Measurements from ENCODE around the gene SV2B.

The SV2B gene

GRCh38 chr15:91282486-91282885, 182.4 kb downstream of the SV2B start:
- no peak for DNase-seq

DNA sequence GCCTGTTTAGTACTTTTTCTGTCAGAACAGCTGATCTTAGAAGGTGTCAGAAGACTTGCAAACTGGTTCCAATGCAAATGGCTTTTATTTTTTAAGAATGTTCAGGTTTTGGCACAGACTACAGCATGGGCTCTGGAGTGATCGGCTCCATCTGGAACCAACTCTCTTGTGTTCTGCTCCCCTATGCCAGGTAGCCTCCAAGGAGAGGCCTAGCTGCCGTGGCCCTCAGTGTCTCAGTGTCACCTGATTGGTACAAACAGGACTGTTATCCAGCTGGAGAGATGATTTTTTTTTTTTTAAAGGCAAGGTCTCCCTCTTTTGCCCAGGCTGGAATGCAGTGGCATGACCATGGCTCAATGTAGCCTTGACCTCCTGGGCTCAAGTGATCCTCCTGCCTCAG, 183.1 kb downstream of the SV2B start:
- no peak for DNase-seq

DNA sequence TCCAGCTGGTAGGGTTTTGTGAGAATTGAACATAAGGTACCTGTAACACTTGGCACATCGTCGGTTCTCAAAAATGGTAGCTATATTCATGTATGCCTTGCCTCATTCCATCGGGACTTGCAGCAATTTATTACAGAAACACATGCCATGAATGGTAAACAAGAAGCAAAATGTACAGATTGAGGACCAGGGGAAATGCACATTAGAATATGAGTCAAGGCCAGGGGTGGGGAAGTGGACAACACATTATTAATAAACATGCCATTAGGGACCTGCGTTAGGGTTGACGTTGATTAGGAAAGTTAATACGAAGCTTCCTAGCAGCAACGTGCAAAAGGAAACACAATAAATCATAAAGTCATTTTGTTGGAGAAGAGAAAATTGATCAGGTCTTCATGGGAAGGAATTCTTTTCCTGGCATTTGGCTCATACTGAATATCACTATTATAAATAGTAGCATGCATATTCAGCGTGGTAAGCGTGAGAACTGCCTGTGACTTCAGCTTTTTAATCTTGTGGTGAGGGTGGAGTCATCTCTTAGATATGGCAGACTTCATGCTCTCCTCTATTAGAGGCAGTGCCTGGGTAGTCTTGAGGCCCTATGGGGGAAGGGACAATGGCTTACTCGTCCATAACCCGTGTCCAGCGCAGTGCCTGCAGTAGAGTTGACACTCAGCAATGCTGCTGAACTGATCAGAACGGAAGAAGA, 184.9 kb downstream of the SV2B start:
- no peak for DNase-seq

- no peak for DNase-seq
These were observed 189.3 kb downstream of the SV2B start for GRCh38 chr15:91289324-91289723.

DNA sequence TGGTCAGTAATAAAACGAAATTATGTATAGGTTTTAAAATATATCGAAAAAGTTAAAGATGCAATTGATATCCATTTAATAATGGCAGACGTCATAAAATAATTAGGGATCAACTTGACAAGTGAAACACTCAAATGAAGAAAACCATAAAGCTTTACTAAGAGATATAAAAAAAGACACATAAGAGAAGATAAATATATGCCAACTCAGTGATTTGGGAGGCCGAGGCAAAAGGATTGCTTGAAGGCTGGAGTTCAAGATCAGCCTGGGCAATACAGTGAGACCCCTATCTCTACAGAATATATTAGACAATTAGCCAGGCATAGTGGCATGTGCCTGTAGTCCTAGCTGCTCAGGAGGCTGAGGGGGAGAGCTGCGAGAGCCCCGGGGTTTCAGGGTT, 190.5 kb downstream of the SV2B start:
- DNase-seq: no peak

GRCh38 chr15:91291673-91292072, 191.6 kb downstream of the SV2B start:
- DNase-seq: no peak

DNA sequence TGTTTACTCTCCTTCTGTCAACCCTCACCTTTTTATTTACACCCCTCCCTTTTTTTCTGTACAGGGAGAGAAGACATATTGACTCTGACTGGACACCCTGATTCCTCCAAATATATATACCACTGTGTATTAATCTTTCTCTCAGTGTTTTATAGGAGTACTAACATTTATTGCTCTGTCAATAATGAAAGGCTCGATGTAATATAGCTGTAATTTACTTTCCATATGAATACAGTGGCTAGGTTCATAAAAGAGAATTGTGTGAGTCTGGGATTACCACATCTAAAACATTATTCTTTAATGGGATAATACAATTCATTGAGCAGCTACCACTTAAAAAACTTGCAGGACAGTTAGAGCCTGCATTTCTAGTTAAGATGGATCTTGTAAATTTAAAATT, 194.3 kb downstream of the SV2B start:
- no peak for DNase-seq

- no peak for DNase-seq
These were observed 194.7 kb downstream of the SV2B start for GRCh38 chr15:91294795-91295194.

- DNase-seq: no peak
These were observed 198.0 kb downstream of the SV2B start for GRCh38 chr15:91298101-91298500.

DNA sequence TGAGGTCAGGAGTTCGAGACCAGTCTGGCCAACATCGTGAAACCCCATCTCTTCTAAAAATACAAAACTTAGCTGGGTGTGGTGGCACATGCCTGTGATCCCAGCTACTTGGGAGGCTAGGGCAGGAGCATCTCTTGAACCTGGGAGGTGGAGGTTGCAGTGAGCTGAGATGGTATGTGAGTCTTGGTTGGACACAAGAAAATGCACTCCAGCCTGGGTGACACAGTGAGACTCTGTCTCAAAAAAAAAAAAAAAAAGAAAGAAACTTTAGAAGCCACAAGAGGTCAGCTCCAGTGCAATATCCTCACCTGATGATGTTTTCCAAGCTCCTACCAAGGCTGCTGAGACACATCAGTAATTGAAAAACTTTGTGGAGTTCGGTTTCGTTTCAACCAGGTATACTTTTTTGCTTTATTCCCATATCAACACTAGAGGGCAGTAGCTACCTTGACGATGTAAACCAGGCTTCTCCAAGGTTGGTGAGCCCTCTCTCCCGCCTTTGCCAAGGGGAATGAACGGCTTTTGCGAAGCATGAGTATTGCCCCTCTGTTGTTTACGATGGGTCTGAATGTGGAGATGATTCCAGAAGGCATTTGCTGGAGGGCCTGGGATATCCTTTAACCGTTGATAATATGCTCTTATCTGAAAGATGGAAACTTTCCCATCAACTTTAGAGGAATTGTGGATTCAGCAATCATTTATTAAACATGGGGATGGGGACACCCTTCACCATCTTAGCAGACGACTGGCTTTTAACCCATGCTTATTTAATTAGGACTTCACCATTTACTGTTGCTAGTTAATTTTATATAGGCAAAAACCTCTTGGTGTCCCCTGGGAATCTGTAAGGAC, 202.8 kb downstream of the SV2B start:
- DNase-seq: peak; percentile 8

DNA sequence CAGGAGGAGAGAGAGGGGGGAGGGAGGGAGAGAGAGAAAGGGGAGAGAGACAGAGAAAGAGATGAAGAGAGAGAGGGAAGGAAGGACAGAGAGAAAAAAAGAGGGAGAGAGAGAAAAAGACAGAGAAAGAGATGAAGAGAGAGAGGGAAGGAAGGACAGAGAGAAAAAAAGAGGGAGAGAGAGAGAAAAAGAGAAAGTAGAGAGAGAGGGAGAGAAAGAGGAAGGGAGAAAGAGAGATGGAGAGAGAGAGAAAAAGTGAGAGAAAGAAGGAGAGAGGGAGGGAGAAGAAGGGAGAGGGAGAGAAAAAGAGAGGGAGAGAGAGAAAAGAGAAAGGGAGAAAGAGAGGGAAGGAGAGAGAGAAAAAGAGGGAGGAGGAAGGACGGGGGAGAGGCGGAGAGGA, 204.2 kb downstream of the SV2B start:
- no peak for DNase-seq

GRCh38 chr15:91304786-91305185, 204.7 kb downstream of the SV2B start:
- no peak for DNase-seq

- no peak for DNase-seq
These were observed 206.1 kb downstream of the SV2B start for GRCh38 chr15:91306144-91306543.

- no peak for DNase-seq
These were observed 207.5 kb downstream of the SV2B start for GRCh38 chr15:91307601-91308000.

DNA sequence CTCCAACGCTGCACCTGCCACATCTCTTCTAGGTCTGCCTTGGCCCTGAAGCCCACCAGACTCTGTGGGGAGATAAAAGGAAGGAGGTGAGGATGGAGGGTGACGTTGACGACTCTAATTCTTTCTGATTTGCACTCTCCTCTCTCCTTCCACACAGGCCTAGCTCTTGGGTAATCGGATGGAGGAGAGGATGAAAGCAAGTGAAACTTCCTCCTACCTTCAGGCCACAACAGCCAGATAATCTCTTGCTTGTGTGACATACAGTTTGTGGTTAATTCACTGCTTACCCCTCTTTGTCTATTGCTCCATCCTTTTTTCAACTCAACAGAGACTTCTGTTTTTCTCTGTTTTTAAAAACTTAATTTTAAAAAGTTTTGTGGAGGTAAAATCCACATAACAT, 208.1 kb downstream of the SV2B start:
- DNase-seq: no peak

- DNase-seq: no peak
These were observed 208.8 kb downstream of the SV2B start for GRCh38 chr15:91308855-91309254.

DNA sequence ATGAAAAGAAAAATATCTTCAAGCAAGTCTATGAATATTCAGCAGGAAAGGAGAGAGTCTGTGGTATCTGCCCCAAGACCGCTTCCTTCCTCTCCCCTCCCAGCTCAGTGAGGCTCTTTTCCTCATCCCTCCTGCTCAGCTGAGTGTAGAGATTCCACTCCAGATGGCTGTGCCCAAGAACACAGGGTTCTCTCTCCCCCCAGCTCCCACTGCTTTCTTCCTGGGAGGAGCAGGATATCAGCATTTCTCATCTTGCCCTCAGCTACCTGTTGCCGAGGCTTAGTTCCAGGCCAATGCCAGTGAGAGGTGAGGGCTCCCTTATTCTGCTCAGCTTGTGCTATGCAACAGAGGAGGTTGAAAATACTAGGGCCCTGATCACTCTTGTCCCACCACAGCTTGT, 211.9 kb downstream of the SV2B start:
- DNase-seq: no peak

- DNase-seq: no peak
These were observed 216.1 kb downstream of the SV2B start for GRCh38 chr15:91316126-91316525.

- no peak for DNase-seq
These were observed 218.5 kb downstream of the SV2B start for GRCh38 chr15:91318516-91318915.

GRCh38 chr15:91318931-91319330, 218.9 kb downstream of the SV2B start:
- DNase-seq: no peak

DNA sequence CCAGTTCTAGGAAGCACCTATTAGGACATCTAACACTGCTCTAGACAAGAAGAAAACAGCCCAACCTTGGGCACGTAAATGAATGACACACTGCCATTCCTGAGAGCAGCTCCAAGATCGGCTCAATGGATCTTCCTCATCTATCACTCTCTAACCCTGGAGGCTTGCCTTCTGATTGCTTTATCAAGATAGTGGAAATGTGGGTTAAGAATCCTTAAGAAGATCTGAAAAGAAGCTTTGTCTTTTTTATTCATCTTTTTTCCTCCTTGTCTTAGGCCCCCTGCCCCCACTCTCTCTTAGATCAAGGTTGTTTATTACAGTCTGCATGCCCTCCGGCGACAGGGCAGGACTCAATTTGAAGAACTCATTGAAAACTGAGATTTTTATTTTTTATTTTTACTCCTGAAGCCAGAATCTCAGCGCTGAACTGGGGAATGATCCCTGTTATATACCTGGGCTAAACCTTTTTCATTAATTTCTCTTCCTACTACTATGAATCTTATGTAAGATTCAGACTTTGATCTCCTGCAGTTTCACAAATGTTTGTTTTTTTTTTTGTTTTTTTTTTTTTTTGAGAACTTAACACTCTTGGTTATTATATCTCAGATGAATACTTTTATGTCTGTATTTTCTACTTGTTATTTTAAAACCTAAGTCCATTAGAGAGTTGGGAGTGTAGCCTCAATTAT, 219.5 kb downstream of the SV2B start:
- no peak for DNase-seq

- no peak for DNase-seq
These were observed 220.0 kb downstream of the SV2B start for GRCh38 chr15:91320101-91320500.

GRCh38 chr15:91329914-91330313, 229.9 kb downstream of the SV2B start:
- DNase-seq: no peak

DNA sequence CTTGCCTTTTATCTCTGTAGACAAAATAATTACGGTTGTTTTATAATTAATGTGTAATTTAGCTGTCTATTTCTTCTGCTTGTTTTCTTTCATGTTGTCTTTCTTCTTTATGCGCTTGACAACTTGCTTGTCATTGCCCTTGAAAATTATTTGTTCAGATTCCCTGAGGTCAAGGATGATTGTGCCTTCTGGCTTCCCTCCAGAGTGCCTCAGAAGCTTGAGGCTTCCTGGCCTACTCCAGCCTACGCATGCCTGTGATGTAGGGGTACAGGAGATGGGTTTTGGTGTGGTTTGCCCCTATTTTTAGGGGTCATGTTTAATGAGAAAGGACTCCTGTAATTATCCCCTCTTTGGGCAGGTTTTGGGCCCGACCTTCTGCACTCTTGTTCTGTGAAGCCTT, 231.5 kb downstream of the SV2B start:
- DNase-seq: no peak

Measured in NCI-H2081 treated with DMSO at 0.1 percent for 48 hours (cell line).